OCI-LY1 (cell line): ENCODE data around the gene ANKUB1.
A peak's percentile ranks its signal among the peaks of the same experiment; 100 is the strongest.

ENCODE experiments used
- H2AFZ ChIP-seq: fragments of 200-600 bp; sonication (generic), shearing (Covaris generic); 2 replicates; pipeline ENCODE4 v1.6.0; 2014; ENCODE audit warnings: antibody characterized with exemption, mild to moderate bottlenecking, low read length
- H3F3A ChIP-seq: fragments of 200-600 bp; sonication (generic), shearing (Covaris generic); 2 replicates; pipeline ENCODE4 v1.6.0; 2014; ENCODE audit warnings: mild to moderate bottlenecking, antibody characterized with exemption, low read length, moderate library complexity; ENCODE audit not compliant: insufficient read depth
- H3K27ac ChIP-seq: fragments of 200-600 bp; sonication (generic); 2 replicates; pipeline ENCODE4 v1.5.1; 2014; ENCODE audit warnings: low read length, mixed run types, mild to moderate bottlenecking, low read depth; ENCODE audit not compliant: poor library complexity, severe bottlenecking
- H3K27me3 ChIP-seq: fragments of 200-600 bp; sonication (generic); 2 replicates; pipeline ENCODE4 v1.6.0; 2014; ENCODE audit warnings: antibody characterized with exemption, mild to moderate bottlenecking, low read length, moderate library complexity; ENCODE audit not compliant: insufficient read depth
- H3K36me3 ChIP-seq: fragments of 200-600 bp; sonication (generic); 2 replicates; pipeline ENCODE4 v1.6.1; 2014; ENCODE audit warnings: mild to moderate bottlenecking, antibody characterized with exemption, low read length, moderate library complexity, mixed read lengths; ENCODE audit not compliant: insufficient read depth
- H3K4me1 ChIP-seq: fragments of 200-600 bp; sonication (generic); 2 replicates; pipeline ENCODE4 v1.5.1; 2014; ENCODE audit warnings: mild to moderate bottlenecking, low read length, moderate library complexity; ENCODE audit not compliant: insufficient read depth, severe bottlenecking
- H3K4me2 ChIP-seq: fragments of 200-600 bp; sonication (generic), shearing (Covaris generic); 2 replicates; pipeline ENCODE4 v1.6.1; 2014; ENCODE audit warnings: low read length
- H3K4me3 ChIP-seq: fragments of 200-600 bp; sonication (generic); 2 replicates; pipeline ENCODE4 v1.5.1; 2014; ENCODE audit warnings: low read length, low read depth, mild to moderate bottlenecking, mixed read lengths; ENCODE audit not compliant: poor library complexity, severe bottlenecking
- H3K79me2 ChIP-seq: fragments of 200-600 bp; shearing (Covaris generic); 2 replicates; pipeline ENCODE4 v1.6.1; 2016; ENCODE audit warnings: mixed run types, low read length, mixed read lengths; ENCODE audit not compliant: insufficient read depth
- H3K9ac ChIP-seq: fragments of 200-600 bp; sonication (generic), shearing (Covaris generic); 2 replicates; pipeline ENCODE4 v1.6.1; 2014; ENCODE audit warnings: mild to moderate bottlenecking, low read length, mixed read lengths
- H3K9me2 ChIP-seq: fragments of 200-600 bp; sonication (generic), shearing (Covaris generic); 2 replicates; pipeline ENCODE4 v1.6.1; 2014; ENCODE audit warnings: low read depth, mild to moderate bottlenecking, low read length, mixed read lengths
- H3K9me3 ChIP-seq: fragments of 200-600 bp; shearing (Covaris generic); 2 replicates; pipeline ENCODE4 v1.6.1; 2014; ENCODE audit warnings: low read length, mixed read lengths
- H4K20me1 ChIP-seq: fragments of 200-600 bp; sonication (generic), shearing (Covaris generic); 2 replicates; pipeline ENCODE4 v1.6.0; 2016; ENCODE audit warnings: mild to moderate bottlenecking, low read length; ENCODE audit not compliant: insufficient read depth
- CTCF ChIP-seq: fragments of 200-600 bp; sonication (generic), shearing (Covaris generic); IDR thresholded peaks from 2 replicates; pipeline ENCODE4 v1.5.1; 2017; ENCODE audit warnings: mild to moderate bottlenecking, antibody characterized with exemption, low read length, moderate library complexity, mixed read lengths
- EZH2 ChIP-seq: fragments of 200-600 bp; sonication (generic), shearing (Covaris generic); IDR thresholded peaks from 2 replicates; pipeline ENCODE4 v1.8.0; 2017; ENCODE audit warnings: borderline replicate concordance, mixed run types, mild to moderate bottlenecking, antibody characterized with exemption, low read length, moderate library complexity, mixed read lengths

ANKUB1 gene

GRCh38 chr3:149816311-149816710, 24.0 kb upstream of the ANKUB1 start:
- no peak overlapping the region for H3K4me3 ChIP-seq
- H2AFZ ChIP-seq, result no peak overlapping the region
- H3K4me2 ChIP-seq, result no peak overlapping the region
- H3K4me1 ChIP-seq, result peaks cover 31% of the 10 kb centered on the region
- no peaks in the 10 kb centered on the region for H3K9me2 ChIP-seq
- H3K36me3 ChIP-seq, result 0 out of 2 replicates have a peak, but pooled peaks cover 9% of the 10 kb centered on the region
- H3K79me2 ChIP-seq, result peaks cover 77% of the 10 kb centered on the region
- no peak overlapping the region for H3K9ac ChIP-seq
- no peaks in the 10 kb centered on the region for H3F3A ChIP-seq
- no peaks in the 10 kb centered on the region for H4K20me1 ChIP-seq
- TF ChIP-seq CTCF (no peak), EZH2 (no peak)
- H3K9me3 ChIP-seq, result peaks cover 5% of the 10 kb centered on the region; the same call in 1 of the 2 replicates
- no peaks in the 10 kb centered on the region for H3K27me3 ChIP-seq
- H3K27ac ChIP-seq, result no peak overlapping the region

GRCh38 chr3:149815728-149816127, 23.4 kb upstream of the ANKUB1 start:
- H3K4me1 ChIP-seq, result peaks cover 31% of the 10 kb centered on the region
- H4K20me1 ChIP-seq, result no peaks in the 10 kb centered on the region
- H3K9ac ChIP-seq, result no peak overlapping the region
- no peak overlapping the region for H3K4me3 ChIP-seq
- H3K9me3 ChIP-seq, result no peaks in the 10 kb centered on the region
- H3K4me2 ChIP-seq, result no peak overlapping the region
- 0 out of 2 replicates have a peak, but pooled peaks cover 9% of the 10 kb centered on the region for H3K36me3 ChIP-seq
- no peaks in the 10 kb centered on the region for H3F3A ChIP-seq
- H3K9me2 ChIP-seq, result no peaks in the 10 kb centered on the region
- H3K79me2 ChIP-seq, result peaks cover 72% of the 10 kb centered on the region
- H3K27me3 ChIP-seq, result no peaks in the 10 kb centered on the region
- H3K27ac ChIP-seq, result no peak overlapping the region
- no peak overlapping the region for H2AFZ ChIP-seq
- TF ChIP-seq CTCF (no peak), EZH2 (no peak)

- H3K4me1 ChIP-seq, result peaks cover 31% of the 10 kb centered on the region
- no peaks in the 10 kb centered on the region for H3K9me2 ChIP-seq
- H3F3A ChIP-seq, result no peaks in the 10 kb centered on the region
- no peaks in the 10 kb centered on the region for H3K27me3 ChIP-seq
- peak overlapping the region; percentile 90; the same call in 1 of the 2 replicates for H3K9ac ChIP-seq
- peak overlapping the region; percentile 69 for H3K4me2 ChIP-seq
- TF ChIP-seq CTCF (no peak), EZH2 (no peak)
- H3K9me3 ChIP-seq, result no peaks in the 10 kb centered on the region
- no peak overlapping the region for H2AFZ ChIP-seq
- H3K4me3 ChIP-seq, result peak overlapping the region; percentile 73
- no peaks in the 10 kb centered on the region for H4K20me1 ChIP-seq
- H3K27ac ChIP-seq, result no peak overlapping the region
- 0 out of 2 replicates have a peak, but pooled peaks cover 9% of the 10 kb centered on the region for H3K36me3 ChIP-seq
- H3K79me2 ChIP-seq, result peaks cover 68% of the 10 kb centered on the region
These were observed 23.0 kb upstream of the ANKUB1 start for GRCh38 chr3:149815321-149815720.
